Esophagus squamous epithelium (tissue), 5 donors: ENCODE measurements around the gene ACP1. TPM values are rescaled to one million over a fixed set of nuclear protein-coding genes. Genes with fewer than 3 reads are reported as not detected.

Source experiments
- DNase-seq: peaks from one replicate; lab custom pipeline; 2025; lab: John Stamatoyannopoulos, UW
- H3K27ac ChIP-seq, 4 donors: fragments of 200-600 bp; sonication (generic); one replicate each; pipeline ENCODE4 v1.5.1; 2016 to 2019; ENCODE audit warnings: mild to moderate bottlenecking in 1 of 4
- H3K27me3 ChIP-seq, 4 donors: fragments of 200-600 bp; sonication (generic); 1 replicate in 3 of 4; 2 replicates in 1 of 4; pipeline versions ENCODE4 v1.5.1 to v1.6.0; 2017 to 2021; ENCODE audit warnings: antibody characterized with exemption in 1 of 4
- H3K36me3 ChIP-seq, 3 donors: fragments of 200-600 bp; sonication (generic); one replicate each; pipeline ENCODE4 v1.5.1; 2016 to 2019
- H3K4me1 ChIP-seq, 3 donors: fragments of 200-600 bp; sonication (generic); one replicate each; pipeline ENCODE4 v1.5.1; 2017 to 2019
- H3K4me3 ChIP-seq, 4 donors: fragments of 200-600 bp; sonication (generic); 1 replicate in 3 of 4; 2 replicates in 1 of 4; pipeline ENCODE4 v1.5.1; 2016 to 2019; ENCODE audit warnings: mild to moderate bottlenecking in 2 of 4, moderate library complexity in 1 of 4
- H3K9me3 ChIP-seq, 3 donors: fragments of 200-600 bp; sonication (generic); one replicate each; pipeline ENCODE4 v1.5.1; 2016 to 2019
- CTCF ChIP-seq, 6 experiments: fragments of 450-650 bp in 4 of 6; fragments of 200-600 bp in 2 of 6; sonication (generic) in 2 of 6; IDR thresholded peaks; one replicate each; pipeline ENCODE4 v1.5.1; 2016 to 2019; ENCODE audit warnings: antibody characterized with exemption in 6 of 6, mild to moderate bottlenecking in 4 of 6, moderate library complexity in 4 of 6
- POLR2A ChIP-seq, 4 donors: fragments of 450-650 bp; IDR thresholded peaks; one replicate each; pipeline ENCODE4 v1.6.1; 2017; ENCODE audit warnings: antibody characterized with exemption in 4 of 4, mild to moderate bottlenecking in 4 of 4, moderate library complexity in 3 of 4
- WGBS, 2 donors: methylation state at CpG; one replicate each; pipeline ENCODE4 v1.1.5; 2018; 5-methylcytosine and 5-hydroxymethylcytosine counted together
- intact Hi-C: fragments of 100-400 bp; cut with DNase I; formaldehyde crosslinking; loops from one replicate; pipeline ENCODE4 v1.15.0; 2022
- total RNA-seq, 4 donors: library from RNA; depleted of rRNA; stranded (reverse); fragments of >200 nt; gene quantifications; one replicate each; pipeline ENCODE4 v1.1.0, GENCODE V29; 2016
- donor health status: DM: yes; HTN: yes; CAD: no.

The ACP1 gene
- total RNA-seq, 4 donors from 2014 or later, result 50.3 to 93.1 (median 82.0) TPM

GRCh38 chr2:288758-289361 is 24.1 kb downstream of the ACP1 start:
- Histone ChIP-seq H3K4me1 (peaks cover 18 to 36% (median 27%) of the 10 kb centered on the region in 3 donors), H3K36me3 (no peaks in the 10 kb centered on the region), H3K9me3 (no peaks in the 10 kb centered on the region), H3K27me3 (peaks cover 0 to 61% (median 6%) of the 10 kb centered on the region in 4 donors), H3K27ac (no peak overlapping the region), H3K4me3 (peak overlapping the region; percentile 39 to 72 (median 54))
- TF ChIP-seq CTCF (IDR thresholded peaks at IDR 0.05), result no peak
- no peak for TF ChIP-seq POLR2A (IDR thresholded peaks at IDR 0.05)
- no peak for DNase-seq
- intact Hi-C loops, result no loop called here
- 0% methylated on average over 2 of the region's 42 CpGs; no CpG with 5 or more reads in 1 of the 2 donors for WGBS, 2 donors

GRCh38 chr2:289362-290089 is 24.8 kb downstream of the ACP1 start:
- Histone ChIP-seq H3K27ac (peak overlapping the region in 1 of 4 donors; percentile 1), H3K9me3 (no peaks in the 10 kb centered on the region), H3K4me1 (peaks cover 18 to 36% (median 27%) of the 10 kb centered on the region in 3 donors), H3K36me3 (no peaks in the 10 kb centered on the region), H3K4me3 (peak overlapping the region; percentile 39 to 72 (median 54)), H3K27me3 (peaks cover 0 to 61% (median 6%) of the 10 kb centered on the region in 4 donors)
- intact Hi-C loops, result no loop called here
- no peak for DNase-seq
- TF ChIP-seq CTCF (IDR thresholded peaks at IDR 0.05) (no peak), POLR2A (IDR thresholded peaks at IDR 0.05) (no peak)
- WGBS, 2 donors, result 1 to 2% methylated on average over 16 to 17 of the region's 60 CpGs

- intact Hi-C loops, result no loop called here
- H3K4me3 ChIP-seq, result peak overlapping the region; percentile 39 to 72 (median 54)
These were observed 25.5 kb downstream of the ACP1 start for GRCh38 chr2:290090-290722.

GRCh38 chr2:295090-295489 is 30.3 kb downstream of the ACP1 start:
- no peak overlapping the region for H3K4me3 ChIP-seq
- H3K27me3 ChIP-seq, result peaks cover 0 to 62% (median 0%) of the 10 kb centered on the region in 4 donors
- no peak overlapping the region for H3K27ac ChIP-seq
- intact Hi-C loops, result no loop called here
- H3K4me1 ChIP-seq, result peaks cover 0 to 2% (median under 1%) of the 10 kb centered on the region in 3 donors
- H3K9me3 ChIP-seq, result peaks cover 0 to 3% (median 1%) of the 10 kb centered on the region in 3 donors
- no peaks in the 10 kb centered on the region for H3K36me3 ChIP-seq
- no peak for DNase-seq
- no peak for TF ChIP-seq CTCF (IDR thresholded peaks at IDR 0.05)
- no peak for TF ChIP-seq POLR2A (IDR thresholded peaks at IDR 0.05)
- WGBS, 2 donors, result 70 to 79% methylated on average over 4 to 5 of the region's 5 CpGs

More at GRCh38 chr2:290090-290722, 25.5 kb downstream of the ACP1 start:
- Histone ChIP-seq H3K36me3 (no peaks in the 10 kb centered on the region), H3K27ac (peak overlapping the region in 1 of 4 donors; percentile 1), H3K27me3 (peaks cover 0 to 66% (median 6%) of the 10 kb centered on the region in 4 donors), H3K4me1 (peaks cover 18 to 36% (median 27%) of the 10 kb centered on the region in 3 donors), H3K9me3 (no peaks in the 10 kb centered on the region)
- no peak for DNase-seq
- peak; percentile 36 to 66 (median 64) for TF ChIP-seq CTCF (IDR thresholded peaks at IDR 0.05)
- no peak for TF ChIP-seq POLR2A (IDR thresholded peaks at IDR 0.05)
- 7 to 8% methylated on average over 14 to 15 of the region's 15 CpGs for WGBS, 2 donors
